HEK293T (cell line): ENCODE measurements around the gene HTT.

Source experiments
- CTCF ChIA-PET: fragments of 350-600 bp; formaldehyde crosslinking; extraction: SDS; loops from one replicate; lab custom pipeline; 2021; ENCODE audit warnings: antibody characterized with exemption, inconsistent platforms; lab: Yijun Ruan, JAX
- POLR2A ChIA-PET: fragments of 350-600 bp; formaldehyde crosslinking; extraction: SDS; loops from one replicate; lab custom pipeline; 2020; ENCODE audit warnings: antibody characterized with exemption, inconsistent platforms; lab: Yijun Ruan, JAX
- DNase-seq: peaks from one replicate; pipeline ENCODE4 v3.0.0; 2012; ENCODE audit warnings: mixed read lengths; ENCODE audit errors: extremely low spot score
- ARNT ChIP-seq: fragments of 450-650 bp; IDR thresholded peaks from 2 replicates; pipeline ENCODE4 v1.6.1; 2017; ENCODE audit warnings: mild to moderate bottlenecking
- BHLHE40 ChIP-seq: fragments of 450-650 bp; IDR thresholded peaks from 2 replicates; pipeline ENCODE4 v1.6.1; 2016; ENCODE audit warnings: mild to moderate bottlenecking, moderate library complexity, borderline replicate concordance
- CTBP1 ChIP-seq: fragments of 450-650 bp; IDR thresholded peaks from 2 replicates; pipeline ENCODE4 v1.6.1; 2016; ENCODE audit warnings: borderline replicate concordance
- ELF4 ChIP-seq: fragments of 450-650 bp; IDR thresholded peaks from 2 replicates; pipeline ENCODE4 v1.6.1; 2017; ENCODE audit warnings: antibody characterized with exemption
- FOXA1 ChIP-seq: fragments of 450-650 bp; IDR thresholded peaks from 2 replicates; pipeline ENCODE4 v1.6.1; 2016; ENCODE audit warnings: mild to moderate bottlenecking
- FOXK2 ChIP-seq: fragments of 450-650 bp; IDR thresholded peaks from 2 replicates; pipeline ENCODE4 v1.6.1; 2016; ENCODE audit warnings: mild to moderate bottlenecking
- FOXM1 ChIP-seq: fragments of 450-650 bp; IDR thresholded peaks from 2 replicates; pipeline ENCODE4 v1.6.1; 2017; ENCODE audit warnings: mild to moderate bottlenecking, borderline replicate concordance
- HDGF ChIP-seq: fragments of 450-650 bp; IDR thresholded peaks from 2 replicates; pipeline ENCODE4 v1.6.1; 2017; ENCODE audit warnings: antibody characterized with exemption, borderline replicate concordance
- L3MBTL2 ChIP-seq: fragments of 450-650 bp; conservative IDR thresholded peaks from 2 replicates; pipeline ENCODE4 v1.6.1; 2016; ENCODE audit warnings: mild to moderate bottlenecking
- LEF1 ChIP-seq: fragments of 450-650 bp; IDR thresholded peaks from 2 replicates; pipeline ENCODE4 v1.6.1; 2017; ENCODE audit warnings: mild to moderate bottlenecking, borderline replicate concordance
- NFRKB ChIP-seq: fragments of 450-650 bp; IDR thresholded peaks from 2 replicates; pipeline ENCODE4 v1.6.1; 2016; ENCODE audit warnings: mild to moderate bottlenecking, moderate library complexity
- PKNOX1 ChIP-seq: fragments of 450-650 bp; IDR thresholded peaks from 2 replicates; pipeline ENCODE4 v1.6.1; 2016
- SP1 ChIP-seq: fragments of 450-650 bp; IDR thresholded peaks from 2 replicates; pipeline ENCODE4 v1.6.1; 2017
- SUZ12 ChIP-seq: fragments of 450-650 bp; IDR thresholded peaks from 2 replicates; pipeline ENCODE4 v1.6.1; 2016; ENCODE audit warnings: mild to moderate bottlenecking
- TARDBP ChIP-seq: fragments of 450-650 bp; IDR thresholded peaks from 2 replicates; pipeline ENCODE4 v1.6.1; 2016
- ZNF384 ChIP-seq: fragments of 450-650 bp; IDR thresholded peaks from 2 replicates; pipeline ENCODE4 v1.6.1; 2016

Gene HTT

GRCh38 chr4:3285558-3286334 lies 211.3 kb downstream of the HTT start:
- CTCF ChIA-PET = no interaction called here
- TF ChIP-seq L3MBTL2 (no peak), NFRKB (no peak), LEF1 (no peak), PKNOX1 (no peak), FOXA1 (no peak), FOXK2 (no peak), ELF4 (no peak), TARDBP (no peak), FOXM1 (no peak), BHLHE40 (no peak), ZNF384 (no peak), CTBP1 (no peak), ARNT (no peak), HDGF (no peak), SUZ12 (no peak)
- POLR2A ChIA-PET = no interaction called here
- no peak for DNase-seq

GRCh38 chr4:3286335-3287175 lies 212.1 kb downstream of the HTT start:
- CTCF ChIA-PET = no interaction called here
- no peak for TF ChIP-seq SUZ12
- no peak for TF ChIP-seq NFRKB
- no peak for TF ChIP-seq ARNT
- TF ChIP-seq ELF4 = no peak
- no peak for TF ChIP-seq FOXM1
- TF ChIP-seq PKNOX1 = no peak
- no peak for TF ChIP-seq TARDBP
- no peak for TF ChIP-seq BHLHE40
- no peak for TF ChIP-seq FOXK2
- TF ChIP-seq L3MBTL2 = no peak
- no peak for TF ChIP-seq ZNF384
- no peak for DNase-seq
- POLR2A ChIA-PET = no interaction called here

DNA sequence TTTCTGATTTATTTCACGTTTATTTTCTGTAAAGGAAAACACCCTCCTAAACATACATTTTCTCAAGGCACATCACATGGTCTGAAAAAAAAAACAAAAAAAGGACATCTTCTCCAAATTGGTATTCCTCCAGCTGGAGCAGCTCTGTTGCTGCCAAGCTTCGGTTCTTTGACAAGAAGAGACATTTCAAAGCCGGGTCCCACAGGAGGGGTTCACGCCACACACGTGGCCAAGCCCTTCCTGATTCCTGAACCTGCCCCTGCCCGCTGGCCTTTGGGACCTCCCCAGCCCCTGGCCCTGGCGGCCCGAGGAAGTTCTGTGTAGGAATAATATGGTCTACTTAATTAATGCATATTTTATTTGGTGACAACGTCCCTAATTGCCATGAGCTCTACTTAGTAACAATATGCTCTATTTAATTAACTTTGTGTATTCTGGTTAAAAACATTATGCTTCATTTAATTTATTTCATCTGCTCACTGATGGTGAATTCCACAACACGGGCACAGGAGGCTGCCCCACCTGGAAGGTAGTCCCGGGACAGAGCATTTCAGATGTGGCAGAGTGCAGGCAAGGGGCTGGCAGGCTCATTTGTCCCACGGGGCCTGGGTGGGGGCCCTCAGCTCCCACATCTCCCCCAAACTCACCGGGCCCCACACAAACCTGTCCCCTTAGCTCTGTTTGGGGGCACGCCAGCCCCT lies 212.9 kb downstream of the HTT start:
- TF ChIP-seq TARDBP (no peak), FOXK2 (no peak), ARNT (no peak), HDGF (no peak), ZNF384 (no peak), FOXM1 (no peak), L3MBTL2 (no peak), FOXA1 (no peak), BHLHE40 (no peak), ELF4 (no peak), LEF1 (no peak), PKNOX1 (no peak), NFRKB (no peak), SUZ12 (no peak)
- ChIA-PET POLR2A (no interaction called here), CTCF (no interaction called here)
- DNase-seq = no peak

DNA sequence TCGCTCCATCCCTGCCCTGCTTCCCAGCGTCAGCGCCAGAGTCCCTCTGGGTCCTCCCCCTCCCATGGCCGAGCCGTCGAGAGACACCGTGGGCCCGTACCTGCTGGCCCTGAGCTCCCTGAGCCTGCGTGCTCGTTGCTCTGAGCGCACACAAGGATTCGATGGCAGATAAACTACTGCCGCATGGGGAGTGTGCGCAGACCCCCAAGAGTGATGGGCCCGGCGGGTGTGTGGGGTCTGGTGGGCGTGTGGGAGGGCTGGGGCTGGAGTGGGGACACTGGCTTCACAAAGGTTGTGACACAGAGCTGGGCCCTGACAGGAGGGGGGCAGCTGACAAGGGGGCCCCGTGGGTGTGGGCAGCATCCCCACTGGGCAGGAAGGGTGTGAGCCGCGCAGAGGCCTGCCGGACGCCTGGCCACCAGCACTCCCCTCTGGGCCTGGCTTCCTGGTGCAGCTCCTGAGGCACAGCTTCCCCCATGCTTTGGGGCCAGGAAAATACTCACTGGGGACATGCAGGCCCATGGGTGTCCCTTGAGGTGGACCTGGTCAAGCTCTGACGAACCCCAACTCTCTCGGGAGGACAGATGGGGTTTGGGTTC lies 213.6 kb downstream of the HTT start:
- TF ChIP-seq BHLHE40 (no peak), ZNF384 (no peak)
- POLR2A ChIA-PET = no interaction called here
- CTCF ChIA-PET = no interaction called here
- no peak for DNase-seq

- DNase-seq = no peak
- CTCF ChIA-PET = no interaction called here
- TF ChIP-seq ELF4 (no peak), ARNT (no peak), FOXM1 (no peak), FOXK2 (no peak), ZNF384 (no peak), SP1 (no peak), CTBP1 (no peak), PKNOX1 (no peak), L3MBTL2 (no peak), HDGF (no peak), NFRKB (no peak), BHLHE40 (no peak), TARDBP (no peak), LEF1 (no peak), FOXA1 (no peak), SUZ12 (no peak)
- POLR2A ChIA-PET = no interaction called here
Measured at GRCh38 chr4:3288571-3289094, 214.2 kb downstream of the HTT start.
